HG02642 (cell line): ENCODE results near the gene KLF16.
A peak's percentile ranks its signal among the peaks of the same experiment; 100 is the strongest.
"Not testable (repeated sequence)": the region's sequence is repeated elsewhere in the genome, so short reads cannot be mapped to it uniquely, and the experiment has no call there.

Experiments
- ATAC-seq: cut with Tn5 transposase; IDR thresholded peaks from one replicate; pipeline ENCODE4 v1.9.1; 2021; ENCODE audit warnings: mild to moderate bottlenecking; ENCODE audit not compliant: unreplicated experiment, poor library complexity

Gene KLF16

DNA sequence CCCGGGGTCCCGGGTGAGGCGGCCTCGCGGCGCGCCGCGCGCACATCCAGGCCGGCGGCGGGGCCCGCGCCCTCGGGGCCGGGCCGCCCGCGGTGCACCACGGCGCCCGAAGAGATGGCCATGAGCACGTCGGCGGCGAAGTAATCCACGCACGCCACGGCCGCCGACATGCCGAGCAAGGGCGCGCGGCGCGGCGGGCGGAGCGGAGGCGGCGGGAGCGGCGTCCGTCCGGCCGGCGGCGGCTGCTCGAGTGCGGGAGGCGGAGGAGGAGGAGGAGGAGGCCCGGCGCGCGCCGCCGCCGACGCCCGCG is at the start of gene KLF16:
KLF16 (minus strand) TSS at position 252 of the 310 bp plus-strand sequence; CDS start at position 170, 82 bp downstream.
- ATAC-seq = peak; percentile 6

GRCh38 chr19:1912760-1913505 is 49.6 kb upstream of the KLF16 start:
- ATAC-seq = no peak

DNA sequence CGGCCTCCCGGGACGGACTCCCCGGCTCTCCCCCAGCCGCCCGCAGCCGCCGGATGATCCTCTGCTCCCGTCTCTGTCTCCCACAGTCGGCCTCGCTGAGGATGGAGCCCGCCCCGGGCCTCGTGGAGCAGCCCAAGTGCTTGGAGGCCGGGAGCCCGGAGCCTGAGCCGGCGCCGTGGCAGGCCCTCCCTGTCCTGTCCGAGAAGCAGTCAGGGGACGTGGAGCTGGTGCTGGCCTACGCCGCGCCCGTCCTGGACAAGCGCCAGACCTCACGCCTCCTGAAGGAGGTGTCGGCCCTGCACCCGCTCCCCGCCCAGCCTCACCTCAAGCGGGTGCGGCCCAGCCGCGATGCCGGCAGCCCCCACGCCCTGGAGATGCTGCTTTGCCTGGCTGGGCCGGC is 48.6 kb upstream of the KLF16 start:
- ATAC-seq = no peak

DNA sequence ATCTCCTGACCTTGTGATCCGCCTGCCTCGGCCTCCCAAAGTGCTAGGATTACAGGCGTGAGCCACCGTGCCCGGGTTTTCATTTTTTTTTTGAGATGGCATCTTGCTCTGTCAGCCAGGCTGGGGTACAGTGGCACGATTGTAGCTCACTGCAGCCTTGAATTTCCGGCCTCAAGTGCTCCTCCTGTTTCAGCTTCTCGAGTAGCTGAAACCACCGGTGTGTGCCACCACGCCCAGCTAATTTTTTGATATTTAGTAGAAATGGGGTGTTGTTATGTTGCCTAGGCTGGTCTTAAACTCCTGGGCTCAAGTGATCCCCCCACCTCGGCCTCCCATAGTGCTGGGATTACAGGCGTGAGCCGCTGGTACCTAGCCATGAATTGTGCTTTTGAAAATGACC is 47.7 kb upstream of the KLF16 start:
- ATAC-seq = no peak

DNA sequence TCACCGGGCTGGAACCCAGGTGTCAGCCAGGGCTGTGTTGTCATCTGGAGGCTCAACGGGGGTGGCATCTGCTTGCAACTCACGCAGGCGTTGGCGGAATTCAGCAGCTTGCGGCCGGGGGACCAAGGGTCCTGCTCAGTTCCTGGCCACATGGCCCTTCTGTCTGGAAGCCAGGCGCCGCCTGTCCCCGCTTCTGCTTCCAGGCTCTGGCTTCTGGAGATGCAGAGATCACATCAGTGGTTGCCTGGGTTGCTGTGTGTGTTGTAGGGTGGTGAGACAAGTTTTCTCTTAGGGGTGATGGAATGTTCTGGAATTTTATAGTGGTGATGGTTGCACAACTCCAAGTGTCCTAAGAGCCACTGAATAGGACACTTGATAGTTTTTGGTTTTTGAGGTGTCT is 46.8 kb upstream of the KLF16 start:
- no peak for ATAC-seq

- ATAC-seq = no peak
These were observed 46.3 kb upstream of the KLF16 start for GRCh38 chr19:1909761-1910080.

GRCh38 chr19:1908364-1908678 is 44.9 kb upstream of the KLF16 start:
- no peak for ATAC-seq

DNA sequence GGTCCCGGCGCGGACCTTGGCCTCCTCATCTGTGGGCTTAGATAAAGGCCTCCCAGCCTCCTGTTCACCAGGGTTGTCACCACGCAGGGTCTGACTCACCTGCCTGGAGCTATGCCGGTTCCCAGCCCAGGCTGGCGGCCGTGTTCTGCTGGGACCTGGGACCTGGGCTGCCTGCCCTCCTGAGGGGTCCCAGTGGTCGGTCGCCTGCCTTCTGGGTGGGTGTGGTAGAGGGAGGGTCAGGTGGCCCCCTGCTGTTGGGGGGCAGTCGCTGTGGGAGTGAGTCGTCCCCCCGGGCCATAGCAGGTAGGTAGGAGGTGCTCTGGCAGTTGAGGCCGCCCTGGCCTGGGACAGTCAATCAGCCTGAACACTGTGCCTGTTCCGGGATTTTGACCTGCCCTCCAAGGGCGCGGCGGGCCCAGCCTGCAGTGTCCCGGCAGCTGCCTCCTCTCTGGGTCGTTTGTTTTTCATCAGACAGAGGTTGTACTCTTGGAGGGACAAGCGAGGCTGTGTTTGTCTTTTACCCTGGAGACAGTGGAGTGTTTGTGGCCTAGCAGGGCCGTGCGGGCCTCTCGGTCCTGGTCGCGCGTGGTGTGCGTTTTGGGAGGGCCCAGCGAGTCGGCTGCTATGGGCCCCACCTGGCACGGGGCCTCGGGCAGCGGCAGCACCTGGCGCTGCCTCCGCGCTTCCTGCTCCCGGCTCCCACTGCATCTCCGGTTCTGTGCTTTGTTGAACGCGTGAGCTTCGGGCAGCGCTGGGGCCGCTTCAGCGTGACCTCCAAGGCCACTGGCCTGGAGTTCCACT is 44.4 kb upstream of the KLF16 start:
- no peak for ATAC-seq

DNA sequence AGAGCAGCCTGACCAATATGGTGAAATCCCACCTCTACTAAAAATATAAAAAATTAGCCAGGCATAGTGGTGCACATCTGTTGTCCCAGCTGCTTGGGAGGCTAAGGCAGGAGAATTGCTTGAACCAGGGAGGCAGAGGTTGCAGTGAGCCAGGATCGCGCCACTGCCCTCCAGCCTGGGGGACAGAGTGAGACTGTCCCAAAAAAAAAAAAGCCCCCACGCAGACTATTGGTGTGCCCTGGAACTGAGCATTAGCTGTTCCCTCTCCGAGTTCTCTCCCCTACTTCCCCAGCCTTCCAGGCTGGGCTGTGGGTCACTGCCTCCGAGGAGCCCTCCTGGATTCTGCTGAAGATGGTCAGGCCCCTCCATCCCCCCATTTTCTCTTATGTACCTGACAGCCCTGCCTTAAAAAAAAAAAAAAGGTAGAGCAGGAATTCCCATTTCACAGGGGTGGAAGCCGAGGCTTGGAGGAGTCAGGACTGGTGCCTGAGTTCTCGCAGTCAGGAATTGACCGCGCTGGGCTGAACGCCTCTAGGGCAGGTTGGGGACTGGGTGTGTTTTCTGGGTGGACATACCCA is 43.7 kb upstream of the KLF16 start:
- no peak for ATAC-seq

- no peak for ATAC-seq
These were observed 42.5 kb upstream of the KLF16 start for GRCh38 chr19:1905863-1906375.

DNA sequence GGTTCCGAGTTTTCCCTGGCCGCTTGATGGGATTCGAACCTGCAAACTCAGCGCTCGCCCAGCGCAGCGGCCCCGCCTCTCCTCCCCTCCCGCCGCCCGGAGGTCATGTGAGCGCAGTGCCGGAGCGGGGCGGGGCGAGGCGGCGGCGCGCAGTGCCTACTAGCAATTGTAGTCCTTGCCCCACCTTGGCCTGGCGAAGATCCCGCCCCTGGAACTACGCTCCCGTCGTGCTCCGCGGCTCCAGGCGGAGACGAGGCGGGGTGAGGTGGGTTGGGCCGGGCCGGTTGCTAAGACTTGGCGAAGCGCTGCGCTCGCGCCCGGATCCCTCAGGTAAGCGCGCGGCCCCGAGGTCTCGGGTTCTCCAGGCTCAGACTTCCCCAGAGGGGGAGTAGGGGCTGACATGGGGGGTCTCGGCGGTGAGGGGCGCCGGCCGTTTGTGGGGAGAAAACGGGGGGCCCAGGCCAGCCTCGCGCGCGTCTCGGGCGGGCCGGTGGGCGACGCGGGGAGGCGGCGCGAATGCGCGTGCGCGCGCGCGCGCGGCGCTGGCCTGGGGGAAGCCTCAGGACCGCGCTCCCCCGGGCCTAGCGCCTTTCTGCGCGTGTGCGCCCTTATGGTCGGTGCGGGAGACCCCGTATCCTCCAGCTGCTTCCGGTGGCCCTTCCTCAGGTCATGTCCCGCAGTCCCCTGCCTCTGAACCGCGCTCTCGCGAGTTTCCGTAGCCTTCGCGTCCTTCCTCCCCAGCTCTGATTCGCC is 41.9 kb upstream of the KLF16 start, which contains the start of the genes ADAT3 and SCAMP4:
ADAT3 (plus strand) TSS at position 290 of the 753 bp plus-strand sequence. CDS start 6,649 bp downstream, outside the sequence.
SCAMP4 (plus strand) TSS at position 290 of the 753 bp plus-strand sequence. CDS start 9,621 bp downstream, outside the sequence.
- peak; percentile 84 for ATAC-seq

DNA sequence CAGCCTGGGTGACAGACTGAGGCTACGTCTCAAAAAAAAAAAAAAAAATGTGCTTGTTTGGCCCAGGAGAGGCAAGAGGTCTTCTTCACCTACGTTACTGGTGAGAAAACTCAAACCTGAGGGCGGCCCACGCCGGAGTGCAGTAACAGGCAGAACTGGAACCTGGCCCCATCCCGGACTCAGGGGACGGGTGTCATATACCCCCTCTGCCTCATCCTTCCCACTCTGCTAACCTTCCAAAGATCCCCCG is 41.4 kb upstream of the KLF16 start:
- no peak for ATAC-seq

DNA sequence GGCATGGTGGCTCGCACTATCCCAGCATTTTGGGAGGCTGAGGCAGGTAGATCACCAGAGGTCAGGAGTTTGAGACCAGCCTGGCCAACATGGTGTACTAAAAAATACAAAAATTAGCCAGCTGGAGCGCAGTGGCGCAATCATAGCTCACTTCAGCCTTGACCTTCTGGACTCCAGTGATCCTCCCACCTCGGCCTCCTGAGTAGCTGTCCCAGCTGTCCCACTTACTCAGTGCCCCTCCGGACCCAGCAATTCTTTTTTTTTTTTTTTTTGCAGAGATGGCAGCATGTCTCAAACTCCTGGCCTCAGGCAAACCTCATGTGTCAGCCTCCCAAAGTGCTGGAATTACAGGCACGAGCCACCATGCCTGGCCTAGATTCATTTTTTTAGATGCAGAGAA is 39.5 kb upstream of the KLF16 start:
- no peak for ATAC-seq

- no peak for ATAC-seq
These were observed 38.6 kb upstream of the KLF16 start for GRCh38 chr19:1901940-1902404.

- no peak for ATAC-seq
These were observed 33.1 kb upstream of the KLF16 start for GRCh38 chr19:1896508-1896907.

DNA sequence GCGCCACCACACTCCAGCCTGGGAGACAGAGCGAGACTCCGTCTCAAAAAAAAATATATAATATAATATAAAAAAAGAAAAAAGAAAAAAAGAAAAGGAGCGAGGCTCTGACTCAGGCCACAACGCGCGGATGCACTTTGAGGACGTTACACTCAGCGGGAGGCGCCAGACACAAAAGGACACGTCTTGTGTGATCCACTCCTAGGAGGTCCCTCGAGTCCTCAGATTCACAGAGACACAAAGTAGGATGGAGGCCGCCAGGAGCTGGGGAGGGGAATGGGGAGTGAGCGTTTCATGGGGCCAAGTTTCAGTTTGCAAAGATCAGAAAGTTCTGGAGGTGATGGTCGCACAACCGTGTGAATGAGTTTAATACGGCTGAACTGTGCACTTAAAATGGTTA is 30.4 kb upstream of the KLF16 start:
- no peak for ATAC-seq

DNA sequence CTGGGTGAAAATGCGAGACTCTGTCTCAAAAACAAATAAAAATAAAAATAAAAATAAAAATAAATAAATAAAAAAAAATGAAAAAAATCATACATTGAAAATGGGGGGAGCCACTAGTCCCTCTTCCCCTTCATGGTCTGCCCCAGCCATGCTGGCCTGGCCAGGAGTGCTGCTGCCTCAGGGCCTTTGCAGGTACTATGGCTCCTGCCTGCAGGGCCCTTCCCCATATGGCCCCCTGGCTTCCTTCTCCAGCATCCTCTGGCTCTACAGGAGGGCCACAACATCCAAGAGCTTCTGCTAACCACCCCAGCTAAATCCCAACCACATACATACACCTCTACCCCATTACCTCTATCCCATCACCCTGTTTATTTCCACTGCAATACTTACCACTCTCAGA is 26.5 kb upstream of the KLF16 start:
- ATAC-seq = no peak

DNA sequence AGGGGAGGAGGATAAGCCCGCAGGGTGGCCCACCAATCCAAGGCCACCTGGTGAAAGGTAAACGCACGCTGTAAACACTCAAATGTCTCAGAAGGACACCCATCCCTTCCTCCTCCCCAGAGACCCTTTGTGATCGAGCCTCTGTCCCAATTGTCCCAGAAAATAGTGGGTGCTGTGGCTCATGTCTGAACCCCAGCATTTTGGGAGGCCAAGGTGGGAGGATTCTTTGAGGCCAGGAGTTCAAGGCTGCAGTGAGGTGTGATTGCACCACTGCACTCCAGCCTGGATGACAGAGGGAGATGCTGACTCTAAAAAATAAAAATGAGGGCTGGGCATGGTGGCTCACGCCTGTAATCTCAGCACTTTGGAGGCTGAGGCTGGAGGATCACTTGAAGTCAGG is 25.0 kb upstream of the KLF16 start:
- ATAC-seq = no peak

DNA sequence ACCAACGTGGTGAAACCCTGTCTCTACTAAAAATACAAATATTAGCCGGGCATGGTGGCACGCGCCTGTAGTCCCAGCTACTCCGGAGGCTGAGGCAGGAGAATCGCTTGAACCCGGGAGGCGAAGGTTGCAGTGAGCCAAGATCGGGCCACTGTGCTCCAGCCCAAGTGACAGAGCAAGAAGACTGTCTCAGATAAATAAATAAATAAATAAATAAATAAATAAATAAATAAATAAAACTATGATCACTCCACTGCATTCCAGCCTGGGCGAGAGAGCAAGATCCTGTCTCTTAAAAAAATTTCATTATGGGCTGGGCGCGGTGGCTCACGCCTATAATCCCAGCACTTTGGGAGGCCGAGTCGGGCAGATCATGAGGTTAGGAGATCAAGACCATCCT is 23.0 kb upstream of the KLF16 start:
- not testable (repeated sequence) for ATAC-seq

DNA sequence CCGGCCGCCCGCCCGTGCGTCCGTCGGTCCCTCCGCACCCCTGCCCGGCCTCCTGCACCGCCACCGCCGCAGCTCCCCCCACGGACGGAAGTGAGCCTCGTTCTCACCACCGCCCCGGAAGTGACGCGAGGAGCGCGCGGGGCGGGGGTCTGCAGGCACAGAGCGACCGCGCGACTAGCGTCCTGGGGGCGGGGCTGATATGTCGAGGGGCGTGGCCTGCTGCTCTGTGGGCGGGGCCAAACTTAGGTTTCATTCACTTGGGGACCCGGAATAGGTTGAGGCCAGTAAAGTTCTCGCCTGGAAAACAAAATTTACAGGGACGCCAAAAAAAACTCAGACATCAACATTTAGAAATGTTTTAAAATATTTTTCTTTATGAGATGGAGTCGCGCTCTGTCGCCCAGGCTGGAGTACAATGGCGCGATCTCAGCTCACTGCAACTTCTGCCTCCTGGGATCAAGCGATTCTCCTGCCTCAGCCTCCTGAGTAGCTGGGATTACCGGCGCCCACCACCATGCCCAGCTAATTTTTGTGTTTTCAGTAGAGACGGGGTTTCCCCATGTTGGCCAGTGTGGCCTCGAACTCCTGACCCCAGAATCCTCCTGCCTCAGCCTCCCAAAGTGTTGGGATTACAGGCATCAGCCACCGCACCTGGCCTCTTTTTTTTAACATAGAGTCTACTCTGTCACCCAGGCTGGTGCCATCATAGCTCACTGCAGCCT is 22.2 kb upstream of the KLF16 start, which contains the start of gene ABHD17A:
ABHD17A (minus strand) TSS at position 99 of the 722 bp plus-strand sequence. CDS start 3,930 bp downstream, outside the sequence.
- peak; percentile 80 for ATAC-seq
